Fibroblast of villous mesenchyme (primary cell): ENCODE data around the gene CCR2. TPM values are rescaled to one million over a fixed set of nuclear protein-coding genes. Genes with fewer than 3 reads are reported as not detected.

Experiments used
- DNase-seq: peaks from one replicate; pipeline ENCODE4 v3.0.0-alpha.2; 2010; ENCODE audit warnings: low read depth
- H3K4me3 ChIP-seq: 2 replicates; pipeline ENCODE4 v1.5.1; 2011; ENCODE audit warnings: low read depth, mild to moderate bottlenecking, low read length
- CTCF ChIP-seq: IDR thresholded peaks from 2 replicates; pipeline ENCODE4 v1.5.1; 2012; ENCODE audit warnings: low read depth, mild to moderate bottlenecking, low read length; ENCODE audit not compliant: insufficient read depth
- total RNA-seq: library from RNA; depleted of rRNA; stranded (reverse); fragments of >200 nt; gene quantifications from 2 replicates; pipeline ENCODE4 v1.2.3, GENCODE V29; 2012

CCR2 gene
- total RNA-seq, 1 donor = not detected

GRCh38 chr3:46408853-46409252 is 54.9 kb downstream of the CCR2 start:
- H3K4me3 ChIP-seq = no peak overlapping the region
- no peak for DNase-seq
- no peak for TF ChIP-seq CTCF

GRCh38 chr3:46409739-46410489 is 56.0 kb downstream of the CCR2 start:
- no peak for TF ChIP-seq CTCF
- H3K4me3 ChIP-seq = no peak overlapping the region
- no peak for DNase-seq

Other genes starting within 250 kb of the CCR2 start
- under 0.01 and 0.32 TPM in 2 replicates for gene CCR1, start 145.8 kb upstream of the CCR2 start, total RNA-seq
- not detected in 2 replicates for gene CCR3, start 111.7 kb upstream of the CCR2 start, total RNA-seq
- gene CCR5, start 16.8 kb downstream of the CCR2 start, total RNA-seq = under 0.01 TPM in 1 of 2 replicates, not detected in the other
- gene CCRL2, start 53.1 kb downstream of the CCR2 start, total RNA-seq = 0.64 and 2.2 TPM in 2 replicates
- gene LTF, start 110.8 kb downstream of the CCR2 start, total RNA-seq = under 0.01 TPM in 1 of 2 replicates, not detected in the other
- 0.43 TPM in 1 of 2 replicates, not detected in the other for gene RTP3, start 143.9 kb downstream of the CCR2 start, total RNA-seq
- 2.2 and 5.2 TPM in 2 replicates for gene LRRC2, start 212.2 kb downstream of the CCR2 start, total RNA-seq